ENCODE data around the gene SMIM13. TPM values are rescaled to one million over a fixed set of nuclear protein-coding genes. Genes with fewer than 3 reads are reported as not detected.

The SMIM13 gene
- total RNA-seq, 1 experiment from 2014 or later: 15.7 TPM

- TF ChIP-seq YY1 (IDR thresholded peaks at IDR 0.05; ENCODE audit: extremely low read depth, insufficient replicate concordance, low read depth, low read length): no peak
- no peak for TF ChIP-seq EZH2 (IDR thresholded peaks at IDR 0.05)
Observed at GRCh38 chr6:11093626-11094410, at the start of gene SMIM13 (continued).

GRCh38 chr6:11043961-11044711 lies 49.5 kb upstream of the SMIM13 start, which contains the start of gene ELOVL2:
TSS of gene ELOVL2 (minus strand) at chr6:11044305. CDS start at chr6:11044230, 75 bp downstream.
- no peak within 1 kb of the TSS for H3K4me3 ChIP-seq (replicated peaks in 1 of 2; ENCODE audit: low read depth in 1 of 2, low read length in 2 of 2)
- no peak within 1 kb of the TSS for H3K4me2 ChIP-seq (ENCODE audit: low read length)
- no peak within 1 kb of the TSS for H3K9ac ChIP-seq (ENCODE audit: low read length)
- no peaks in the 10 kb centered on the region for H3K27me3 ChIP-seq (ENCODE audit: insufficient read depth, low read length)
- no peak for ATAC-seq
- no TSS peak for BruUV-seq (replicated peaks)
- H3K4me1 ChIP-seq (ENCODE audit: control insufficient read depth in 1 of 2, insufficient read depth in 2 of 2, low read length in 2 of 2): no peaks in the 10 kb centered on the region
- ChIA-PET POLR2A (no interaction called here), RAD21 (ENCODE audit: low non-redundant PET in 1 of 2, low total read pairs in 2 of 2, uncharacterized antibody in 2 of 2, unreplicated experiment in 2 of 2) (no interaction called here), CTCF (no interaction called here)
- intact Hi-C loops (cut with micrococcal nuclease): no loop called here
- no peaks in the 10 kb centered on the region for H3K9me2 ChIP-seq (ENCODE audit: insufficient read depth)
- H4K20me1 ChIP-seq (ENCODE audit: insufficient read depth): no peaks in the 10 kb centered on the region
- no peak within 1 kb of the TSS for H2AFZ ChIP-seq (ENCODE audit: low read depth, low read length, poor library complexity, severe bottlenecking)
- H3K27ac ChIP-seq (ENCODE audit: low read depth, low read length): no peak within 1 kb of the TSS
- H3K79me2 ChIP-seq (ENCODE audit: insufficient read depth, low read length): no peaks in the 10 kb centered on the region
- TF ChIP-seq ELF1 (IDR thresholded peaks at IDR 0.05; ENCODE audit: borderline replicate concordance, low read depth) (no peak), SP1 (IDR thresholded peaks at IDR 0.05; ENCODE audit: low read depth) (no peak), CBX3 (IDR thresholded peaks at IDR 0.05; ENCODE audit: low read depth) (no peak), POLR2A (IDR thresholded peaks at IDR 0.05; ENCODE audit: borderline replicate concordance, extremely low read depth, insufficient read depth, insufficient read length) (no peak)
- no peak for DNase-seq (ENCODE audit: low read depth, low spot score)
- no peaks in the 10 kb centered on the region for H3K36me3 ChIP-seq (ENCODE audit: control insufficient read depth in 1 of 2, insufficient read depth in 2 of 2, low read length in 2 of 2)
- H3K9me3 ChIP-seq (ENCODE audit: control insufficient read depth in 1 of 2, insufficient read depth in 1 of 2, low read depth in 1 of 2, low read length in 2 of 2): no peaks in the 10 kb centered on the region

GRCh38 chr6:11044712-11045167 lies 48.9 kb upstream of the SMIM13 start:
- ATAC-seq: no peak

More at GRCh38 chr6:11044712-11045167, 48.9 kb upstream of the SMIM13 start:
- TF ChIP-seq ATF3 (IDR thresholded peaks at IDR 0.05) (no peak), EGR1 (IDR thresholded peaks at IDR 0.05; ENCODE audit: low read depth) (no peak), SIN3A (IDR thresholded peaks at IDR 0.05; ENCODE audit: low read depth) (no peak), POLR2A (IDR thresholded peaks at IDR 0.05; ENCODE audit: borderline replicate concordance, extremely low read depth, insufficient read depth, insufficient read length) (no peak), TCF7L2 (IDR thresholded peaks at IDR 0.05; ENCODE audit: borderline replicate concordance, extremely low read depth, insufficient read depth, insufficient read length) (no peak), SP1 (IDR thresholded peaks at IDR 0.05; ENCODE audit: low read depth) (no peak)
- Histone ChIP-seq H3K9ac (ENCODE audit: low read length) (no peak overlapping the region), H2AFZ (ENCODE audit: low read depth, low read length, poor library complexity, severe bottlenecking) (no peak overlapping the region), H3K27me3 (ENCODE audit: insufficient read depth, low read length) (no peaks in the 10 kb centered on the region), H3K9me3 (ENCODE audit: control insufficient read depth in 1 of 2, insufficient read depth in 1 of 2, low read depth in 1 of 2, low read length in 2 of 2) (no peaks in the 10 kb centered on the region), H3K27ac (ENCODE audit: low read depth, low read length) (no peak overlapping the region), H3K79me2 (ENCODE audit: insufficient read depth, low read length) (no peaks in the 10 kb centered on the region), H3K4me2 (ENCODE audit: low read length) (no peak overlapping the region), H3K36me3 (ENCODE audit: control insufficient read depth in 1 of 2, insufficient read depth in 2 of 2, low read length in 2 of 2) (no peaks in the 10 kb centered on the region), H3K4me1 (ENCODE audit: control insufficient read depth in 1 of 2, insufficient read depth in 2 of 2, low read length in 2 of 2) (no peaks in the 10 kb centered on the region), H4K20me1 (ENCODE audit: insufficient read depth) (no peaks in the 10 kb centered on the region), H3K9me2 (ENCODE audit: insufficient read depth) (no peaks in the 10 kb centered on the region), H3K4me3 (replicated peaks in 1 of 2; ENCODE audit: low read depth in 1 of 2, low read length in 2 of 2) (no peak overlapping the region)
- DNase-seq (ENCODE audit: low read depth, low spot score): no peak
- RAD21 ChIA-PET (ENCODE audit: low non-redundant PET in 1 of 2, low total read pairs in 2 of 2, uncharacterized antibody in 2 of 2, unreplicated experiment in 2 of 2): no interaction called here
- CTCF ChIA-PET: no interaction called here
- no TSS peak for BruUV-seq (replicated peaks)
- intact Hi-C loops (cut with micrococcal nuclease): no loop called here
- POLR2A ChIA-PET: no interaction called here

All from HCT116 (cell line).